T-helper 17 cell (primary cell): ENCODE data around the gene FANCI. TPM values are rescaled to one million over a fixed set of nuclear protein-coding genes. Genes with fewer than 3 reads are reported as not detected.

Source experiments
- ATAC-seq: fragments of 150-1000 bp; cut with Tn5 transposase; 2 replicates; pipeline ENCODE4 v1.10.0; 2021; ENCODE audit warnings: mild to moderate bottlenecking, moderate library complexity
- DNase-seq, 3 donors: peaks; one replicate each; pipeline versions ENCODE4 v3.0.0 to v3.0.0-alpha.2; 2020 to 2021
- H3K9me3 ChIP-seq: one replicate; pipeline ENCODE4 v1.7.0; 2013; ENCODE audit warnings: low read length, mild to moderate bottlenecking; ENCODE audit not compliant: control insufficient read depth, poor library complexity, severe bottlenecking
- H3K27ac Mint-ChIP-seq: one replicate; pipeline ENCODE4 v1.8.0; 2022; ENCODE audit warnings: mild to moderate bottlenecking, moderate library complexity, mixed read lengths
- H3K27me3 Mint-ChIP-seq: one replicate; pipeline ENCODE4 v1.8.0; 2022; ENCODE audit warnings: mixed read lengths
- H3K36me3 Mint-ChIP-seq: one replicate; pipeline ENCODE4 v1.8.0; 2022; ENCODE audit warnings: low read depth, mixed read lengths
- H3K4me1 Mint-ChIP-seq: one replicate; pipeline ENCODE4 v1.8.0; 2022; ENCODE audit warnings: mild to moderate bottlenecking, mixed read lengths
- H3K4me3 Mint-ChIP-seq: one replicate; pipeline ENCODE4 v1.8.0; 2022; ENCODE audit warnings: mild to moderate bottlenecking, moderate library complexity, mixed read lengths
- total RNA-seq, 4 donors: library from RNA in 2 of 4; stranded (reverse) in 2 of 4; gene quantifications; one replicate each; pipeline ENCODE4 v1.2.3 and lab custom pipeline; 2022 to 2026

Gene FANCI
- total RNA-seq, 2 donors from 2014 or later = 12.5 to 15.2 TPM

- Mint-ChIP-seq H3K4me1 (peaks cover 20% of the 10 kb centered on the region), H3K27me3 (peaks cover 81% of the 10 kb centered on the region), H3K27ac (no peak overlapping the region), H3K36me3 (peaks cover 7% of the 10 kb centered on the region), H3K4me3 (no peak overlapping the region)
- DNase-seq (no peak), ATAC-seq (no peak)
- no peaks in the 10 kb centered on the region for H3K9me3 ChIP-seq
These were observed 121.1 kb downstream of the FANCI start for GRCh38 chr15:89364741-89365450.

- H3K4me3 Mint-ChIP-seq = no peak overlapping the region
- DNase-seq (no peak), ATAC-seq (no peak)
- no peaks in the 10 kb centered on the region for H3K9me3 ChIP-seq
- peaks cover 80% of the 10 kb centered on the region for H3K27me3 Mint-ChIP-seq
- peaks cover 7% of the 10 kb centered on the region for H3K36me3 Mint-ChIP-seq
- no peak overlapping the region for H3K27ac Mint-ChIP-seq
- peaks cover 18% of the 10 kb centered on the region for H3K4me1 Mint-ChIP-seq
These were observed 121.8 kb downstream of the FANCI start for GRCh38 chr15:89365462-89366065.

Other genes starting within 250 kb of the FANCI start
- gene ABHD2, start 155.5 kb upstream of the FANCI start, total RNA-seq = 10 to 100 TPM; 55.6 to 58.2 TPM
- gene RLBP1, start 22.4 kb upstream of the FANCI start, total RNA-seq = not detected
- gene POLG, start 90.8 kb downstream of the FANCI start, total RNA-seq = 100 to 1,000 TPM; 114 to 128 TPM